Measurements from ENCODE around the gene KLHL18. TPM values are rescaled to one million over a fixed set of nuclear protein-coding genes. Genes with fewer than 3 reads are reported as not detected.

Gene KLHL18
- total and polyA plus RNA-seq, 4 donors: 13.4 to 27.5 (median 17.9) TPM

GRCh38 chr3:47259114-47259513 is 23.6 kb upstream of the KLHL18 start:
- no peak for DNase-seq
- no peaks in the 10 kb centered on the region for H3K9me3 ChIP-seq (ENCODE audit: control insufficient read depth in 4 of 4, insufficient read depth in 3 of 4, low read length in 3 of 4)

GRCh38 chr3:47260605-47261004 is 22.1 kb upstream of the KLHL18 start:
- H3K4me3 ChIP-seq: no peak overlapping the region
- H3K9me3 ChIP-seq (ENCODE audit: control insufficient read depth in 4 of 4, insufficient read depth in 3 of 4, low read length in 3 of 4): no peaks in the 10 kb centered on the region
- DNase-seq: no peak
- no peaks in the 10 kb centered on the region for H3K36me3 ChIP-seq (ENCODE audit: control insufficient read depth in 4 of 4, insufficient read depth in 4 of 4, low read length in 4 of 4)
- no peak for ATAC-seq (ENCODE audit: insufficient read depth, low FRiP score)
- no peaks in the 10 kb centered on the region for H3K27me3 ChIP-seq (ENCODE audit: control insufficient read depth in 3 of 3, insufficient read depth in 3 of 3, low read length in 2 of 3)
- H3K9ac ChIP-seq (ENCODE audit: insufficient read depth in 1 of 2, low read length in 2 of 2): no peak overlapping the region
- peaks cover 0 to 3% (median 0%) of the 10 kb centered on the region in 5 donors for H3K4me1 ChIP-seq (ENCODE audit: control insufficient read depth in 5 of 5, insufficient read depth in 5 of 5, low read length in 5 of 5)
- 65 to 80% methylated on average over 4 of the region's 4 CpGs for WGBS, 2 donors
- TF ChIP-seq CTCF (IDR thresholded peaks at IDR 0.05; ENCODE audit: control extremely low read depth, extremely low read depth): no peak
- no peak overlapping the region for H3K27ac ChIP-seq (ENCODE audit: low read depth in 1 of 2, low read length in 1 of 2)

More at GRCh38 chr3:47259114-47259513, 23.6 kb upstream of the KLHL18 start:
- peaks cover 0 to 3% (median 0%) of the 10 kb centered on the region in 5 donors for H3K4me1 ChIP-seq (ENCODE audit: control insufficient read depth in 5 of 5, insufficient read depth in 5 of 5, low read length in 5 of 5)
- ATAC-seq (ENCODE audit: insufficient read depth, low FRiP score): no peak
- TF ChIP-seq CTCF (IDR thresholded peaks at IDR 0.05; ENCODE audit: control extremely low read depth, extremely low read depth): no peak
- no peaks in the 10 kb centered on the region for H3K27me3 ChIP-seq (ENCODE audit: control insufficient read depth in 3 of 3, insufficient read depth in 3 of 3, low read length in 2 of 3)
- 95 to 98% methylated on average over 3 of the region's 3 CpGs for WGBS, 2 donors
- peak overlapping the region in 1 of 2 donors; percentile 76 for H3K27ac ChIP-seq (ENCODE audit: low read depth in 1 of 2, low read length in 1 of 2)
- no peaks in the 10 kb centered on the region for H3K36me3 ChIP-seq (ENCODE audit: control insufficient read depth in 4 of 4, insufficient read depth in 4 of 4, low read length in 4 of 4)
- H3K4me3 ChIP-seq: peak overlapping the region; percentile 16
- no peak overlapping the region for H3K9ac ChIP-seq (ENCODE audit: insufficient read depth in 1 of 2, low read length in 2 of 2)

GRCh38 chr3:47261301-47261700 is 21.4 kb upstream of the KLHL18 start:
- ATAC-seq (ENCODE audit: insufficient read depth, low FRiP score) (no peak), DNase-seq (no peak)
- Histone ChIP-seq H3K9ac (ENCODE audit: insufficient read depth in 1 of 2, low read length in 2 of 2) (no peak overlapping the region), H3K27ac (ENCODE audit: low read depth in 1 of 2, low read length in 1 of 2) (no peak overlapping the region), H3K36me3 (ENCODE audit: control insufficient read depth in 4 of 4, insufficient read depth in 4 of 4, low read length in 4 of 4) (no peaks in the 10 kb centered on the region), H3K9me3 (ENCODE audit: control insufficient read depth in 4 of 4, insufficient read depth in 3 of 4, low read length in 3 of 4) (no peaks in the 10 kb centered on the region), H3K4me1 (ENCODE audit: control insufficient read depth in 5 of 5, insufficient read depth in 5 of 5, low read length in 5 of 5) (peaks cover 0 to 3% (median 0%) of the 10 kb centered on the region in 5 donors), H3K4me3 (no peak overlapping the region), H3K27me3 (ENCODE audit: control insufficient read depth in 3 of 3, insufficient read depth in 3 of 3, low read length in 2 of 3) (no peaks in the 10 kb centered on the region)
- no peak for TF ChIP-seq CTCF (IDR thresholded peaks at IDR 0.05; ENCODE audit: control extremely low read depth, extremely low read depth)
- WGBS, 2 donors: 87 to 100% methylated on average over 3 of the region's 3 CpGs

GRCh38 chr3:47265008-47265407 is 17.7 kb upstream of the KLHL18 start:
- no peak overlapping the region for H3K4me3 ChIP-seq
- no peak overlapping the region for H3K9ac ChIP-seq (ENCODE audit: insufficient read depth in 1 of 2, low read length in 2 of 2)
- H3K4me1 ChIP-seq (ENCODE audit: control insufficient read depth in 5 of 5, insufficient read depth in 5 of 5, low read length in 5 of 5): no peaks in the 10 kb centered on the region
- no peaks in the 10 kb centered on the region for H3K27me3 ChIP-seq (ENCODE audit: control insufficient read depth in 3 of 3, insufficient read depth in 3 of 3, low read length in 2 of 3)
- WGBS, 2 donors: 94 to 100% methylated on average over 1 of the region's 1 CpG
- TF ChIP-seq CTCF (IDR thresholded peaks at IDR 0.05; ENCODE audit: control extremely low read depth, extremely low read depth): no peak
- H3K36me3 ChIP-seq (ENCODE audit: control insufficient read depth in 4 of 4, insufficient read depth in 4 of 4, low read length in 4 of 4): no peaks in the 10 kb centered on the region
- H3K27ac ChIP-seq (ENCODE audit: low read depth in 1 of 2, low read length in 1 of 2): no peak overlapping the region
- no peak for ATAC-seq (ENCODE audit: insufficient read depth, low FRiP score)
- no peaks in the 10 kb centered on the region for H3K9me3 ChIP-seq (ENCODE audit: control insufficient read depth in 4 of 4, insufficient read depth in 3 of 4, low read length in 3 of 4)
- DNase-seq: no peak
